OCI-LY1 (cell line): Measurements from ENCODE around the gene FYB1.

Experiments
- H2AFZ ChIP-seq: fragments of 200-600 bp; sonication (generic), shearing (Covaris generic); 2 replicates; pipeline ENCODE4 v1.6.0; 2014; ENCODE audit warnings: antibody characterized with exemption, mild to moderate bottlenecking, low read length
- H3F3A ChIP-seq: fragments of 200-600 bp; sonication (generic), shearing (Covaris generic); 2 replicates; pipeline ENCODE4 v1.6.0; 2014; ENCODE audit warnings: mild to moderate bottlenecking, antibody characterized with exemption, low read length, moderate library complexity; ENCODE audit not compliant: insufficient read depth
- H3K27ac ChIP-seq: fragments of 200-600 bp; sonication (generic); 2 replicates; pipeline ENCODE4 v1.5.1; 2014; ENCODE audit warnings: low read length, mixed run types, mild to moderate bottlenecking, low read depth; ENCODE audit not compliant: poor library complexity, severe bottlenecking
- H3K27me3 ChIP-seq: fragments of 200-600 bp; sonication (generic); 2 replicates; pipeline ENCODE4 v1.6.0; 2014; ENCODE audit warnings: antibody characterized with exemption, mild to moderate bottlenecking, low read length, moderate library complexity; ENCODE audit not compliant: insufficient read depth
- H3K36me3 ChIP-seq: fragments of 200-600 bp; sonication (generic); 2 replicates; pipeline ENCODE4 v1.6.1; 2014; ENCODE audit warnings: mild to moderate bottlenecking, antibody characterized with exemption, low read length, moderate library complexity, mixed read lengths; ENCODE audit not compliant: insufficient read depth
- H3K4me1 ChIP-seq: fragments of 200-600 bp; sonication (generic); 2 replicates; pipeline ENCODE4 v1.5.1; 2014; ENCODE audit warnings: mild to moderate bottlenecking, low read length, moderate library complexity; ENCODE audit not compliant: insufficient read depth, severe bottlenecking
- H3K4me2 ChIP-seq: fragments of 200-600 bp; sonication (generic), shearing (Covaris generic); 2 replicates; pipeline ENCODE4 v1.6.1; 2014; ENCODE audit warnings: low read length
- H3K4me3 ChIP-seq: fragments of 200-600 bp; sonication (generic); 2 replicates; pipeline ENCODE4 v1.5.1; 2014; ENCODE audit warnings: low read length, low read depth, mild to moderate bottlenecking, mixed read lengths; ENCODE audit not compliant: poor library complexity, severe bottlenecking
- H3K79me2 ChIP-seq: fragments of 200-600 bp; shearing (Covaris generic); 2 replicates; pipeline ENCODE4 v1.6.1; 2016; ENCODE audit warnings: mixed run types, low read length, mixed read lengths; ENCODE audit not compliant: insufficient read depth
- H3K9ac ChIP-seq: fragments of 200-600 bp; sonication (generic), shearing (Covaris generic); 2 replicates; pipeline ENCODE4 v1.6.1; 2014; ENCODE audit warnings: mild to moderate bottlenecking, low read length, mixed read lengths
- H3K9me2 ChIP-seq: fragments of 200-600 bp; sonication (generic), shearing (Covaris generic); 2 replicates; pipeline ENCODE4 v1.6.1; 2014; ENCODE audit warnings: low read depth, mild to moderate bottlenecking, low read length, mixed read lengths
- H3K9me3 ChIP-seq: fragments of 200-600 bp; shearing (Covaris generic); 2 replicates; pipeline ENCODE4 v1.6.1; 2014; ENCODE audit warnings: low read length, mixed read lengths
- H4K20me1 ChIP-seq: fragments of 200-600 bp; sonication (generic), shearing (Covaris generic); 2 replicates; pipeline ENCODE4 v1.6.0; 2016; ENCODE audit warnings: mild to moderate bottlenecking, low read length; ENCODE audit not compliant: insufficient read depth
- CTCF ChIP-seq: fragments of 200-600 bp; sonication (generic), shearing (Covaris generic); IDR thresholded peaks from 2 replicates; pipeline ENCODE4 v1.5.1; 2017; ENCODE audit warnings: mild to moderate bottlenecking, antibody characterized with exemption, low read length, moderate library complexity, mixed read lengths
- EZH2 ChIP-seq: fragments of 200-600 bp; sonication (generic), shearing (Covaris generic); IDR thresholded peaks from 2 replicates; pipeline ENCODE4 v1.8.0; 2017; ENCODE audit warnings: borderline replicate concordance, mixed run types, mild to moderate bottlenecking, antibody characterized with exemption, low read length, moderate library complexity, mixed read lengths

The FYB1 gene

DNA sequence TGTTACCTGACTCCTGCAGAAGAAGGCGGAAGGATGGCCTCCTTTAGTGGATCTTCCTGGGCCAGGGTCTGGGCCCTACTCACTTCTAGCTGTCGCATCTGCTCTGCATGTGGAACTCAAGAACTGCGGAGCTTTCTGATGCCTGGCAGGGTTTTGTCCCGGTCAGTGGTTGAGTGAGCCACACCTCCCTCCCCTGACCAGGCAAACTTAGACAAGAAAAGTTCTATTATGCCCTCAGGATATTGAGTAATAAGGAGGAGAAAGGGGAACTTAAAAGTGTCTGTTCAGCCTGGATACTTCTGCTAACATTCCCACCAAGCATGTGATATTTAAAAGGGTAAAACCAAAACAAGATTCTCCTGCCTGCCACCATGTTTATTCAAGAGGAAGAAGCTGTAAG is at the start of gene FYB1:
FYB1 (minus strand) TSS at position 127 of the 400 bp plus-strand sequence. CDS start 16,603 bp downstream, outside the sequence.
- Histone ChIP-seq H3K4me1 (peaks cover 6% of the 10 kb centered on the region), H3K27ac (no peak within 1 kb of the TSS)

GRCh38 chr5:39267186-39267585 is 47.8 kb upstream of the FYB1 start:
- Histone ChIP-seq H3K27me3 (no peaks in the 10 kb centered on the region), H3K36me3 (no peaks in the 10 kb centered on the region), H3K4me1 (no peaks in the 10 kb centered on the region), H2AFZ (no peak overlapping the region), H3K9me3 (no peaks in the 10 kb centered on the region), H3K9ac (no peak overlapping the region), H3K27ac (no peak overlapping the region), H3K4me3 (no peak overlapping the region), H3K4me2 (no peak overlapping the region), H3K9me2 (no peaks in the 10 kb centered on the region), H3K79me2 (no peaks in the 10 kb centered on the region), H4K20me1 (no peaks in the 10 kb centered on the region), H3F3A (no peaks in the 10 kb centered on the region)
- no peak for TF ChIP-seq CTCF
- no peak for TF ChIP-seq EZH2

More for the DNA sequence above, at the start of gene FYB1:
- Histone ChIP-seq H3K4me2 (no peak within 1 kb of the TSS), H3K9me3 (no peaks in the 10 kb centered on the region), H3K9me2 (no peaks in the 10 kb centered on the region), H4K20me1 (no peaks in the 10 kb centered on the region), H3K4me3 (no peak within 1 kb of the TSS), H3K36me3 (no peaks in the 10 kb centered on the region), H3K27me3 (no peaks in the 10 kb centered on the region), H3K9ac (no peak within 1 kb of the TSS), H3K79me2 (no peaks in the 10 kb centered on the region), H3F3A (no peaks in the 10 kb centered on the region), H2AFZ (no peak within 1 kb of the TSS)
- TF ChIP-seq CTCF (no peak), EZH2 (no peak)

DNA sequence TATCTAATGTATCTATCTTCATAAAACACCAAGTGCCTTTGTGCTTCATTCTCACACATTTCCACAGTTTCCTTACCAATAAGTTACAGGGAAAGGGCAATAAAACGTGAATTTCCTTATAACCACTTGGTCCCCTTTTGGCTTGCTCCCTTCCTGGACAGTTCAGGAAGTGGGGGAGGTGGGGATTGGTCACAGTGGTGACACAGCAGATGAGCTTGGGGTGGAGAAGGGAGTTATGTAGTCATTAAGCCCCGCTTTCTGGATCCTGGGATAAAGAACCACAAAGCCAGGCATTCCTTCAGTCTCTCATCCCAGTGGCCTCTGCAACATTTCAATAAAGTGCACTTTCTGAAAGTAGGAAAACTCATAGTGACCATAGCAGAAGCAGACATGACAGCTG is 47.1 kb upstream of the FYB1 start:
- Histone ChIP-seq H2AFZ (no peak overlapping the region), H4K20me1 (no peaks in the 10 kb centered on the region), H3K4me2 (no peak overlapping the region), H3K36me3 (no peaks in the 10 kb centered on the region), H3K9me2 (no peaks in the 10 kb centered on the region), H3K27me3 (no peaks in the 10 kb centered on the region), H3K27ac (no peak overlapping the region), H3K79me2 (no peaks in the 10 kb centered on the region), H3K9me3 (no peaks in the 10 kb centered on the region), H3K4me3 (no peak overlapping the region), H3F3A (no peaks in the 10 kb centered on the region), H3K9ac (no peak overlapping the region), H3K4me1 (no peaks in the 10 kb centered on the region)
- no peak for TF ChIP-seq EZH2
- TF ChIP-seq CTCF, result no peak
